GM23338 (cell line): ENCODE measurements around the gene PPM1H. TPM values are rescaled to one million over a fixed set of nuclear protein-coding genes. Genes with fewer than 3 reads are reported as not detected.

Experiments used
- ATAC-seq: fragments of 200-7000 bp; cut with Tn5 transposase; 3 replicates; pipeline ENCODE4 v1.9.1; 2020
- DNase-seq: peaks from one replicate; pipeline ENCODE4 v3.0.0-alpha.2; 2015; ENCODE audit warnings: low spot score
- H2AFZ ChIP-seq: fragments of 200-600 bp; sonication (generic); 2 replicates; pipeline ENCODE4 v1.8.0; 2016; ENCODE audit warnings: antibody characterized with exemption, mild to moderate bottlenecking, moderate library complexity
- H3F3A ChIP-seq: fragments of 200-600 bp; sonication (generic); replicated peaks from 2 replicates; pipeline ENCODE4 v1.8.0; 2017; ENCODE audit warnings: antibody characterized with exemption, mixed run types, low read depth
- H3K27ac ChIP-seq: fragments of 200-600 bp; sonication (generic); 2 replicates; pipeline ENCODE4 v1.6.1; 2016; ENCODE audit warnings: low read depth
- H3K27me3 ChIP-seq: fragments of 200-600 bp; sonication (generic); 2 replicates; pipeline ENCODE4 v1.8.0; 2016; ENCODE audit warnings: mild to moderate bottlenecking, mixed run types, moderate library complexity; ENCODE audit not compliant: insufficient read depth
- H3K36me3 ChIP-seq: fragments of 200-600 bp; sonication (generic); 2 replicates; pipeline ENCODE4 v1.8.0; 2016; ENCODE audit warnings: mild to moderate bottlenecking; ENCODE audit not compliant: insufficient read depth
- H3K4me1 ChIP-seq: fragments of 200-600 bp; sonication (generic); 2 replicates; pipeline ENCODE4 v1.8.0; 2016; ENCODE audit warnings: mild to moderate bottlenecking, moderate library complexity; ENCODE audit not compliant: insufficient read depth
- H3K4me2 ChIP-seq: fragments of 200-600 bp; sonication (generic); 2 replicates; pipeline ENCODE4 v1.7.1; 2017; ENCODE audit warnings: mixed run types
- H3K4me3 ChIP-seq: fragments of 200-600 bp; sonication (generic); 2 replicates; pipeline ENCODE4 v1.6.1; 2016; ENCODE audit warnings: mixed run types
- H3K79me2 ChIP-seq: fragments of 200-600 bp; sonication (generic); replicated peaks from 2 replicates; pipeline ENCODE4 v1.8.0; 2017; ENCODE audit warnings: mild to moderate bottlenecking; ENCODE audit not compliant: insufficient read depth
- H3K9me2 ChIP-seq: fragments of 200-600 bp; sonication (generic); 2 replicates; pipeline ENCODE4 v1.8.0; 2017; ENCODE audit not compliant: insufficient read depth
- H4K20me1 ChIP-seq: fragments of 200-600 bp; sonication (generic); replicated peaks from 2 replicates; pipeline ENCODE4 v1.8.0; 2017; ENCODE audit warnings: mild to moderate bottlenecking; ENCODE audit not compliant: insufficient read depth
- H3K27ac Mint-ChIP-seq: 2 replicates; pipeline ENCODE4 v1.8.0; 2020; ENCODE audit warnings: inconsistent platforms, mild to moderate bottlenecking, moderate library complexity, mixed read lengths
- H3K27me3 Mint-ChIP-seq: 3 replicates; pipeline ENCODE4 v1.8.0; 2022; ENCODE audit warnings: low read depth, mild to moderate bottlenecking, moderate library complexity, mixed read lengths, inconsistent platforms; ENCODE audit not compliant: insufficient read depth, poor library complexity
- H3K36me3 Mint-ChIP-seq: 3 replicates; pipeline ENCODE4 v1.8.0; 2021; ENCODE audit warnings: low read depth, mild to moderate bottlenecking, inconsistent platforms, moderate library complexity, mixed read lengths
- H3K4me1 Mint-ChIP-seq: 3 replicates; pipeline ENCODE4 v1.8.0; 2020; ENCODE audit warnings: mild to moderate bottlenecking, inconsistent platforms, mixed read lengths
- H3K4me3 Mint-ChIP-seq: 3 replicates; pipeline ENCODE4 v1.8.0; 2021; ENCODE audit warnings: moderate library complexity, mild to moderate bottlenecking, inconsistent platforms, mixed read lengths
- H3K9me3 Mint-ChIP-seq: 3 replicates; pipeline ENCODE4 v1.8.0; 2020; ENCODE audit warnings: moderate library complexity, mild to moderate bottlenecking, inconsistent platforms, mixed read lengths
- CREB1 ChIP-seq: fragments of 250-450 bp; sonication (Bioruptor Pico); IDR thresholded peaks from 2 replicates; pipeline ENCODE4 v1.5.0; 2020; ENCODE audit warnings: low read depth, mild to moderate bottlenecking, moderate library complexity
- EZH2 ChIP-seq: fragments of 200-600 bp; sonication (generic); IDR thresholded peaks from one replicate; pipeline ENCODE4 v1.8.0; 2017; ENCODE audit warnings: antibody characterized with exemption, mild to moderate bottlenecking, low read depth; ENCODE audit not compliant: unreplicated experiment
- EZH2phosphoT487 ChIP-seq: fragments of 200-600 bp; sonication (generic); IDR thresholded peaks from one replicate; pipeline ENCODE4 v1.8.1; 2018; ENCODE audit warnings: antibody characterized with exemption; ENCODE audit not compliant: unreplicated experiment
- NANOG ChIP-seq: IDR thresholded peaks from 2 replicates; pipeline ENCODE4 v1.6.1; 2016; ENCODE audit warnings: antibody characterized with exemption, borderline replicate concordance
- STAT1 ChIP-seq: IDR thresholded peaks from one replicate; pipeline ENCODE4 v1.6.1; 2016; ENCODE audit warnings: antibody characterized with exemption; ENCODE audit not compliant: unreplicated experiment
- ZNF114 ChIP-seq: fragments of 250-450 bp; sonication (Bioruptor Pico); IDR thresholded peaks from 2 replicates; pipeline ENCODE4 v1.5.0; 2020; ENCODE audit warnings: mild to moderate bottlenecking, moderate library complexity
- ZNF331 ChIP-seq: fragments of 250-450 bp; sonication (Bioruptor Pico); IDR thresholded peaks from 2 replicates; pipeline ENCODE4 v1.5.0; 2020; ENCODE audit warnings: low read depth, mild to moderate bottlenecking, moderate library complexity
- polyA plus RNA-seq: library from polyadenylated mRNA; unstranded; fragments of >200 nt; fragmentation: Nextera tagmentation; extraction: Ambion mirVana; gene quantifications from 2 replicates; pipeline ENCODE4 v1.2.1, GENCODE V29; 2016
- total RNA-seq: library from RNA; depleted of rRNA; stranded (reverse); fragments of >200 nt; shearing (Covaris generic); gene quantifications from 2 replicates; pipeline ENCODE4 v1.2.3, GENCODE V29; 2014
- TF ChIP-seq, protein P1 (sequence below): fragments of 250-450 bp; sonication (Bioruptor Pico); IDR thresholded peaks from 2 replicates; pipeline ENCODE4 v1.5.0; 2020; ENCODE audit warnings: mild to moderate bottlenecking, moderate library complexity
- TF ChIP-seq, protein P2 (sequence below), 2 experiments: fragments of 200-600 bp in 1 of 2; sonication (generic) in 1 of 2; conservative IDR thresholded peaks; 2 replicates each; pipeline versions ENCODE4 v1.5.1 to v1.6.1; 2016 to 2017; ENCODE audit warnings: antibody characterized with exemption in 2 of 2, low read depth in 2 of 2, mild to moderate bottlenecking in 2 of 2, moderate library complexity in 1 of 2

Gene PPM1H
- total and polyA plus RNA-seq, 2 experiments from 2014 or later = 11.4 to 41.2 TPM

DNA sequence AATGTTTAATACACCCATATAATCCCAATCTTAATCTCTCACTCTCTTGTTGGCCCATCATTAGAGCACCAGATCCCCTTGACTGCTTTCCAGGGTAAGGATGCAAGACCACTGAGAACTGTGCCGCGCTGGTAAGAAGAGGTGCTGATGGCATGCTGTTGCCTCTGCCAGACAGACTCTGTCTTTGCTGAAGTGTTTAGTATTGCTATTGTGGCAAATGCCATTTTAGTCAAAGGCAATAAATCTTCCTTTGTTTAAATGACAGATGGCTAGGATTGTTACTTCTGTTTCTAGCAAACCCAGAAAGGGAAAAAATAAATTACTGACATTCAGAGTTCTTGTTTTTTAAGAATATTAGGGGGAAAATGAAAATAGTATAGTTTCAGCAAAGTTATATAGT lies 316.0 kb downstream of the PPM1H start:
- no peaks in the 10 kb centered on the region for H3K27me3 ChIP-seq
- TF ChIP-seq NANOG (no peak), EZH2phosphoT487 (no peak), CREB1 (CRISPR knock-in tag) (no peak), STAT1 (no peak)
- TF ChIP-seq, protein P1, sequence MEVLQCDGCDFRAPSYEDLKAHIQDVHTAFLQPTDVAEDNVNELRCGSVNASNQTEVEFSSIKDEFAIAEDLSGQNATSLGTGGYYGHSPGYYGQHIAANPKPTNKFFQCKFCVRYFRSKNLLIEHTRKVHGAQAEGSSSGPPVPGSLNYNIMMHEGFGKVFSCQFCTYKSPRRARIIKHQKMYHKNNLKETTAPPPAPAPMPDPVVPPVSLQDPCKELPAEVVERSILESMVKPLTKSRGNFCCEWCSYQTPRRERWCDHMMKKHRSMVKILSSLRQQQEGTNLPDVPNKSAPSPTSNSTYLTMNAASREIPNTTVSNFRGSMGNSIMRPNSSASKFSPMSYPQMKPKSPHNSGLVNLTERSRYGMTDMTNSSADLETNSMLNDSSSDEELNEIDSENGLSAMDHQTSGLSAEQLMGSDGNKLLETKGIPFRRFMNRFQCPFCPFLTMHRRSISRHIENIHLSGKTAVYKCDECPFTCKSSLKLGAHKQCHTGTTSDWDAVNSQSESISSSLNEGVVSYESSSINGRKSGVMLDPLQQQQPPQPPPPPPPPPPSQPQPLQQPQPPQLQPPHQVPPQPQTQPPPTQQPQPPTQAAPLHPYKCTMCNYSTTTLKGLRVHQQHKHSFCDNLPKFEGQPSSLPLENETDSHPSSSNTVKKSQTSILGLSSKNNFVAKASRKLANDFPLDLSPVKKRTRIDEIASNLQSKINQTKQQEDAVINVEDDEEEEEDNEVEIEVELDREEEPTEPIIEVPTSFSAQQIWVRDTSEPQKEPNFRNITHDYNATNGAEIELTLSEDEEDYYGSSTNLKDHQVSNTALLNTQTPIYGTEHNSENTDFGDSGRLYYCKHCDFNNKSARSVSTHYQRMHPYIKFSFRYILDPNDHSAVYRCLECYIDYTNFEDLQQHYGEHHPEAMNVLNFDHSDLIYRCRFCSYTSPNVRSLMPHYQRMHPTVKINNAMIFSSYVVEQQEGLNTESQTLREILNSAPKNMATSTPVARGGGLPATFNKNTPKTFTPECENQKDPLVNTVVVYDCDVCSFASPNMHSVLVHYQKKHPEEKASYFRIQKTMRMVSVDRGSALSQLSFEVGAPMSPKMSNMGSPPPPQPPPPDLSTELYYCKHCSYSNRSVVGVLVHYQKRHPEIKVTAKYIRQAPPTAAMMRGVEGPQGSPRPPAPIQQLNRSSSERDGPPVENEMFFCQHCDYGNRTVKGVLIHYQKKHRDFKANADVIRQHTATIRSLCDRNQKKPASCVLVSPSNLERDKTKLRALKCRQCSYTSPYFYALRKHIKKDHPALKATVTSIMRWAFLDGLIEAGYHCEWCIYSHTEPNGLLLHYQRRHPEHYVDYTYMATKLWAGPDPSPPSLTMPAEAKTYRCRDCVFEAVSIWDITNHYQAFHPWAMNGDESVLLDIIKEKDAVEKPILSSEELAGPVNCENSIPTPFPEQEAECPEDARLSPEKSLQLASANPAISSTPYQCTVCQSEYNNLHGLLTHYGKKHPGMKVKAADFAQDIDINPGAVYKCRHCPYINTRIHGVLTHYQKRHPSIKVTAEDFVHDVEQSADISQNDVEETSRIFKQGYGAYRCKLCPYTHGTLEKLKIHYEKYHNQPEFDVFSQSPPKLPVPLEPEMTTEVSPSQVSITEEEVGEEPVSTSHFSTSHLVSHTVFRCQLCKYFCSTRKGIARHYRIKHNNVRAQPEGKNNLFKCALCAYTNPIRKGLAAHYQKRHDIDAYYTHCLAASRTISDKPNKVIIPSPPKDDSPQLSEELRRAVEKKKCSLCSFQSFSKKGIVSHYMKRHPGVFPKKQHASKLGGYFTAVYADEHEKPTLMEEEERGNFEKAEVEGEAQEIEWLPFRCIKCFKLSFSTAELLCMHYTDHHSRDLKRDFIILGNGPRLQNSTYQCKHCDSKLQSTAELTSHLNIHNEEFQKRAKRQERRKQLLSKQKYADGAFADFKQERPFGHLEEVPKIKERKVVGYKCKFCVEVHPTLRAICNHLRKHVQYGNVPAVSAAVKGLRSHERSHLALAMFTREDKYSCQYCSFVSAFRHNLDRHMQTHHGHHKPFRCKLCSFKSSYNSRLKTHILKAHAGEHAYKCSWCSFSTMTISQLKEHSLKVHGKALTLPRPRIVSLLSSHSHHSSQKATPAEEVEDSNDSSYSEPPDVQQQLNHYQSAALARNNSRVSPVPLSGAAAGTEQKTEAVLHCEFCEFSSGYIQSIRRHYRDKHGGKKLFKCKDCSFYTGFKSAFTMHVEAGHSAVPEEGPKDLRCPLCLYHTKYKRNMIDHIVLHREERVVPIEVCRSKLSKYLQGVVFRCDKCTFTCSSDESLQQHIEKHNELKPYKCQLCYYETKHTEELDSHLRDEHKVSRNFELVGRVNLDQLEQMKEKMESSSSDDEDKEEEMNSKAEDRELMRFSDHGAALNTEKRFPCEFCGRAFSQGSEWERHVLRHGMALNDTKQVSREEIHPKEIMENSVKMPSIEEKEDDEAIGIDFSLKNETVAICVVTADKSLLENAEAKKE (CRISPR knock-in tag) = no peak
- DNase-seq (no peak), ATAC-seq (no peak)
- Mint-ChIP-seq H3K27me3 (peaks cover 2% of the 10 kb centered on the region), H3K27ac (no peak overlapping the region), H3K4me3 (no peak overlapping the region), H3K9me3 (no peaks in the 10 kb centered on the region; the same call in 2 of the 3 replicates), H3K36me3 (no peaks in the 10 kb centered on the region; the same call in 2 of the 3 replicates), H3K4me1 (peaks cover 34% of the 10 kb centered on the region)
- no peaks in the 10 kb centered on the region for H3K36me3 ChIP-seq
- H3K79me2 ChIP-seq = no peaks in the 10 kb centered on the region
- H3K27ac ChIP-seq = no peak overlapping the region
- peaks cover 32% of the 10 kb centered on the region for H3K4me1 ChIP-seq
- H3K4me2 ChIP-seq = no peak overlapping the region
- H2AFZ ChIP-seq = no peak overlapping the region
- H3K9me2 ChIP-seq = peaks cover 13% of the 10 kb centered on the region
- no peaks in the 10 kb centered on the region for H4K20me1 ChIP-seq
- H3K4me3 ChIP-seq = no peak overlapping the region
- no peaks in the 10 kb centered on the region for H3F3A ChIP-seq

DNA sequence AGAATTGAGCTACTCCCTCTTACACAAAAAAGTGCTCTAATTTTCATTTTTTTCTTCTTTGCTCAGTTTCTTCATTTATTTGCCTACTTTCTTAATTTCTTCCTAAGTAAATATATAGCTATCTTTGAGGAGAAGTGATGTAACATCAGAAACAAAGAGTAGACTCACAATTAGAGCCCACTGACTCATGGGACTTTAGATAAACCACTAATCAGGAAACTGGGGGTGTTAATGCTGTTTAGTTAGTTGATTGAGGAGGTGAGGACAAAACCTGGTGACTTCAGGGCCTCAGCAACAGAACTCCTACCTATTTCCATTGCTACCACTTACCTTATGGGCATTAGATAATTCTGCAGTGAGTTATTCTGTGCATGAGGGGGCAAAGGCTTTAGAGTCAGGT lies 316.6 kb downstream of the PPM1H start:
- no peaks in the 10 kb centered on the region; the same call in 2 of the 3 replicates for H3K36me3 Mint-ChIP-seq
- Histone ChIP-seq H3F3A (no peaks in the 10 kb centered on the region), H3K27ac (no peak overlapping the region), H3K4me2 (no peak overlapping the region), H3K4me3 (no peak overlapping the region), H3K79me2 (no peaks in the 10 kb centered on the region), H3K36me3 (no peaks in the 10 kb centered on the region), H3K27me3 (no peaks in the 10 kb centered on the region), H4K20me1 (no peaks in the 10 kb centered on the region), H3K9me2 (peaks cover 13% of the 10 kb centered on the region), H3K4me1 (peaks cover 32% of the 10 kb centered on the region), H2AFZ (no peak overlapping the region)
- H3K4me1 Mint-ChIP-seq = peaks cover 34% of the 10 kb centered on the region
- H3K9me3 Mint-ChIP-seq = no peaks in the 10 kb centered on the region; the same call in 2 of the 3 replicates
- H3K27ac Mint-ChIP-seq = no peak overlapping the region
- H3K27me3 Mint-ChIP-seq = peaks cover 2% of the 10 kb centered on the region
- ATAC-seq (no peak), DNase-seq (no peak)
- no peak overlapping the region for H3K4me3 Mint-ChIP-seq
- TF ChIP-seq, protein P2, sequence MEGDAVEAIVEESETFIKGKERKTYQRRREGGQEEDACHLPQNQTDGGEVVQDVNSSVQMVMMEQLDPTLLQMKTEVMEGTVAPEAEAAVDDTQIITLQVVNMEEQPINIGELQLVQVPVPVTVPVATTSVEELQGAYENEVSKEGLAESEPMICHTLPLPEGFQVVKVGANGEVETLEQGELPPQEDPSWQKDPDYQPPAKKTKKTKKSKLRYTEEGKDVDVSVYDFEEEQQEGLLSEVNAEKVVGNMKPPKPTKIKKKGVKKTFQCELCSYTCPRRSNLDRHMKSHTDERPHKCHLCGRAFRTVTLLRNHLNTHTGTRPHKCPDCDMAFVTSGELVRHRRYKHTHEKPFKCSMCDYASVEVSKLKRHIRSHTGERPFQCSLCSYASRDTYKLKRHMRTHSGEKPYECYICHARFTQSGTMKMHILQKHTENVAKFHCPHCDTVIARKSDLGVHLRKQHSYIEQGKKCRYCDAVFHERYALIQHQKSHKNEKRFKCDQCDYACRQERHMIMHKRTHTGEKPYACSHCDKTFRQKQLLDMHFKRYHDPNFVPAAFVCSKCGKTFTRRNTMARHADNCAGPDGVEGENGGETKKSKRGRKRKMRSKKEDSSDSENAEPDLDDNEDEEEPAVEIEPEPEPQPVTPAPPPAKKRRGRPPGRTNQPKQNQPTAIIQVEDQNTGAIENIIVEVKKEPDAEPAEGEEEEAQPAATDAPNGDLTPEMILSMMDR (conservative IDR thresholded peaks at IDR 0.05; ENCODE audit: low read depth in 2 of 2) = no peak
- no peak for TF ChIP-seq ZNF114 (CRISPR knock-in tag)
- TF ChIP-seq ZNF331 (CRISPR knock-in tag) = no peak
- no peak for TF ChIP-seq EZH2
